Fibroblast of pulmonary artery (primary cell): ENCODE data around the gene ACOX2.

ENCODE experiments used
- DNase-seq: peaks from one replicate; pipeline ENCODE4 v3.0.0-alpha.2; 2010; ENCODE audit warnings: low read depth
- H3K4me3 ChIP-seq: replicated peaks from 2 replicates; pipeline ENCODE4 v1.5.1; 2011; ENCODE audit warnings: low read depth, mild to moderate bottlenecking, control low read depth, low read length, moderate library complexity
- TF ChIP-seq, protein P1 (sequence below): IDR thresholded peaks from 2 replicates; pipeline ENCODE4 v1.5.1; 2011; ENCODE audit warnings: mild to moderate bottlenecking, control low read depth, low read length, inconsistent platforms; ENCODE audit errors: missing control alignments

Gene ACOX2

DNA sequence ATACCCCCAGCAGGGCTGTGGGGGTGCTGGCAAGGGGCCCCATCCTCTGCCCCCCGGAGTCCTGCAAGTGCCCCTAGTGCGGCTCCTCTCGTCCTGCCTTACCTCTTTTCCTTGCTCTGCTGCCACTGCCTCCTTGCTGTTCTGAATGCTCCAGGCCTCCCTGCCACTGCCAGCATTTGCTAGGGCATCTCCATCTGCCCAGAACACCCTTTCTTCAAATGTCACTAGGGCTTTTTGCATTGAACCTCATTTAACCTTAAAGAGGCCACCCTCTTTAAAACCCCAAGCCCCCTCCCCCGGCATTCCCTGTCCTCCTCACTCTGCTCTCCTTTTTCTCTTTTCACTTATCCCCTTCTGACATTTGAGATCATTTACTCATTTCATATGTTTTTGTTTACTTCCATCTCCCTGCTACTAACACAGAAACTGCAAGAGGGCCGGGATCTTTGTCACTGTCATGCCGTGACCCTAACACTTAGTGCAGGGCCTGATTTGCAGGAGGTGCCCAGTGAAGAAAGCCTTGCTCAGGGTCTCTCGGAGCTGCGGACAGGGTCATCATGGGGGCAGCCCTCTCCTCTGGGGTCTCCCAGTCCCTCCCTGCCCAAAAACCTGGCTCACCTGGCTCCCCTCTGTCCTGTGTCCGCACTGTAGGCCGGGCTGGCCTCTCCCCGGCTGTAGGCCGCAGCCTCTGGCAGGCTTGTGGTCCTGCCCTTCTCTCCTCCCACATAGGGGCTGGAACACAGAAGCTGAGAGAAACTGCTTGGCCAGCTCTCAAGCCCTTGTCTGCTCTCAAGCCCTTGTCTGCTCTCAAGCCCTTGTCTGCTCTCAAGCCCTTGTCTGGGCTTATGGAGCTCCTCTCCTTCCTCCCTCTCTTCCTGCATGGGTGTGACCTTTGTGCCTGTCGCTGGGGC lies at the start of gene ACOX2:
TSS of gene ACOX2 (minus strand) at position 690 of the 911 bp plus-strand sequence. CDS start 2,084 bp downstream, outside the sequence.
- peak; percentile 84 for DNase-seq
- H3K4me3 ChIP-seq, result peak within 1 kb of the TSS; percentile 49
- TF ChIP-seq, protein P1, sequence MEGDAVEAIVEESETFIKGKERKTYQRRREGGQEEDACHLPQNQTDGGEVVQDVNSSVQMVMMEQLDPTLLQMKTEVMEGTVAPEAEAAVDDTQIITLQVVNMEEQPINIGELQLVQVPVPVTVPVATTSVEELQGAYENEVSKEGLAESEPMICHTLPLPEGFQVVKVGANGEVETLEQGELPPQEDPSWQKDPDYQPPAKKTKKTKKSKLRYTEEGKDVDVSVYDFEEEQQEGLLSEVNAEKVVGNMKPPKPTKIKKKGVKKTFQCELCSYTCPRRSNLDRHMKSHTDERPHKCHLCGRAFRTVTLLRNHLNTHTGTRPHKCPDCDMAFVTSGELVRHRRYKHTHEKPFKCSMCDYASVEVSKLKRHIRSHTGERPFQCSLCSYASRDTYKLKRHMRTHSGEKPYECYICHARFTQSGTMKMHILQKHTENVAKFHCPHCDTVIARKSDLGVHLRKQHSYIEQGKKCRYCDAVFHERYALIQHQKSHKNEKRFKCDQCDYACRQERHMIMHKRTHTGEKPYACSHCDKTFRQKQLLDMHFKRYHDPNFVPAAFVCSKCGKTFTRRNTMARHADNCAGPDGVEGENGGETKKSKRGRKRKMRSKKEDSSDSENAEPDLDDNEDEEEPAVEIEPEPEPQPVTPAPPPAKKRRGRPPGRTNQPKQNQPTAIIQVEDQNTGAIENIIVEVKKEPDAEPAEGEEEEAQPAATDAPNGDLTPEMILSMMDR, result no peak

DNA sequence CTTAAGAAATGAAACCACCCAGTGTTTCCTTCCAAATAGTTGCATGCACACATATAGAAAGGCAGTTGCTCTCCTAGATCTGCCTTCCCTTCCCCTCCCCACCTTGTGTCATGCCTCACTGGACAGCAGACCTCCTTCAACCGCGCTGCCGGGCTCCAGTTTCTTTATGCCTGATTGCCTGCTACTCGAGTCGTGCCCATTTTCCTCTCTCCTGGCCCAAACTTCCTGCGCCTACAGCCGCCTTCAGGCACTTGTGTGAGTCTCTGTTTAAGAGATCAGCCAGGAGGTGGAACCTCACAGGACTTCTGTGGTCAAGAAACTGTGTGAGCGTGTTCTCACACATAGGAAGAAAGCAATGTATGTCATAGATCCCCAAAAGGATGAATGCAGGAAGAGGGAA lies 49.0 kb upstream of the ACOX2 start:
- TF ChIP-seq, protein P1, result no peak
- no peak for DNase-seq
- H3K4me3 ChIP-seq, result no peak overlapping the region

DNA sequence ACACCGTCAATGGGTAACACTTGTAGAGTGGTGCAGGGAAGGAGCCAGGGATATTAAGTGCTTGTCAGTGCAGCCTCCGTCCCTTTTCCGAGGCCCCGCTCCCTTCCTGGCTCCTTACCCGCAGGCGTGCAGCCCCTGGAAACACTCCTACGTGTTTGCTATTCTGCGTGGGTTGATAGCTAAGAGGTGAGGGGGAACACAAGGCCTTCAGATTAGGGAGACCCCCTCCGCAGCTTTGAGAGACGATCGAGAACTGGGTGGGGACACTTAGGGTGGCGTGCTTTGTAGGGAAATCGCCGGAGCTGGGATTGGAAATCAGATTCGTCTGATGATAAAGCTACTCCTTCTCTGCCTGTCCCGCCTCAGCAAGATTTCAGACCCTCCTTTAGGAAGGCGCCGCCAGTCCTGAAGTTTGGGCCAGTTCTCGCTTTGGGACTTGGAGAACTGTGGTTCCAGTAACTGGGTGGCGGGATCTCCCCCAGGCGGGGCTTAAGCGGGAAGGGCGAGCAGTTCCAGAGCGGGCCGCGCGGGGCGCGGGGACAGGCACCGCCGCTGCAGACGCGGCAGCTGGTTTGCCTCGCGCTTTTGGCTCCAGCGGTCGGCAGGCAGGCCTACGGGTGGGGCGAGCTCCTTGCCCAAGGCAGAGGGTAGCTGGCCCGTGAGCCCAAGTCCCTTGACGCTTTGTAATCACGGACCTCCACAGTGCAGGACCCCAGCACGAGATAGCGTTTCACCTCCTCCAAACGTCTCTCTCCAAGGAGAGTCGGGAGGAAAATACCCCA lies 48.2 kb upstream of the ACOX2 start:
- peak overlapping the region; percentile 67 for H3K4me3 ChIP-seq
- TF ChIP-seq, protein P1, result peak; percentile 67
- DNase-seq, result peak; percentile 80

DNA sequence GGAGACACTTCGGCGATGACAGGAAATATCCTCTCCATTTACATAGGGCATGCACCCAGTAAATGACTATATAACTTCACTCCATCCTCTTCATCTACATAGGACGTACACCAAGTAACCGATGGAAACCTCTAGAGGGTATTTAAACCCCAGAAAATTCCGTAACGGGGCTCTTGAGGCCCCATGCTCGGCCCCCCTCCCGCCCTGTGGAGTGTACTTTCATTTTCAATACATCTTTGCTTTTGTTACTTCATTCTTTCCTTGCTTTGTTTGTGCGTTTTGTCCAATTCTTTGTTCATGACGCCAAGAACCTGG lies 47.7 kb upstream of the ACOX2 start:
- TF ChIP-seq, protein P1, result no peak
- H3K4me3 ChIP-seq, result peak overlapping the region; percentile 67
- DNase-seq, result no peak

DNA sequence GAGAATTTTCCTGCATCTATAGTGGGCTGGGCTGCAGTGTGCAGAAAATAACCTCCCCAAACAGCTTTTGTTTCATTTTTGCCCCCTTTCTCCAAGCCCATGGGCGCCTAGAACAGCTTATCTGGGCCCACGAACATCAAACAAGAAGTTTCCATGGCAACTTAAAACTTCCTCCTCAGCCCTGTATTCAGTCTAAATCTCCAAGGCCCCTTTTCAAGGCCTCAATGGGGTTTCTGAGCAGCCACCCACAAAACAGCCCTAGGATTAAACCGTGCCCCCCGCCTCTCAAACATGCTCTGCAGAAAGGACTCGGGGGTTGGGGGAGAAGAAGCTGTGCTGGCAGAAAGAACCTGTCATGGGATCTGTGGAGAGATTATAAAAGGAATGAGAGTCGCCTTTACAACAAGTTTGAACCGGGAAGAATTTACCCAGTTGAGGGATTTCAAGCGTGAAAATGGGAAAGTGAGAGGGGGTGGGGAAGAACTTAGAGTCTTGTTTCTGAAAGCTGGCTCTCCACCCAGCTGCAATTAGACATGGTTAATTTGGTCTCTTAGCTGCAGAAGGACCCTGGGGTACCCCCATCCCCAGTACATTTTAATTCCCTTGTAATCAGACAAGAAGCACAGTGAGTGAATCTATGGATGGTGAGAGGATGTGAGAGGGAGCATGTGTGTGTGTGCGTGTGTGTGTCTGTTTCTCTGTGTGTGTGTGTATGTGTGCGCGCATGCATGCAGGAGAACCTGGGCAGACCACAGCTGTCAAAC lies 44.5 kb upstream of the ACOX2 start:
- H3K4me3 ChIP-seq, result no peak overlapping the region
- no peak for DNase-seq
- TF ChIP-seq, protein P1, result no peak

DNA sequence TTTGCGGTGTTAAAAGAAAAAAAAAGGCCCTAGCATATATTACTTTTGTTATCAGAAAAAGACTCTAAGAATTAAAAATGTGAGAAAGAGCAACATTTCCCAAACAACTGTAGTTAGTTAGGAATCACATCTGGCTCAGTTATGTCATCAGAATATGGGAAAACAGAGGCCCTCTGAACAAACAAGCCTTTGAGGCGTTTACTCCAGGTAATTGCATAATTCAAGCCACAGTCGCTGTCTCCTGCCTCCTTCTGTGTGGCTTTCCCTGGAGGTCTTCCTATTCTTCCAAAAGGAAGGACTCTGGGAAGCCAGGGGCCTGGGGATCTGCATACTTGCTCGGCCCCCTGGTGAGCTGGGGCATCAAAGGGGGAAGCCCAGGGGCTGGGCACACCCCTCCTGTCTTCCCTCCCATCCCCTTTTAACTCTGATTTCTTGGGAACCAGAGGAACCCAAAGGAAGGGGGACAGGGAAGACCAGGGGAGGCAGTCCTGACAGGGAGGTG lies 43.9 kb upstream of the ACOX2 start:
- TF ChIP-seq, protein P1, result no peak
- no peak overlapping the region for H3K4me3 ChIP-seq
- peak; percentile 29 for DNase-seq
